LNCaP clone FGC (cell line): ENCODE data around the gene NIPBL.

Experiments
- DNase-seq: peaks from one replicate; pipeline ENCODE4 v3.0.0-alpha.2; 2011; ENCODE audit warnings: low read depth
- H3K4me3 ChIP-seq: 2 replicates; pipeline ENCODE4 v1.5.1; 2011; ENCODE audit warnings: mild to moderate bottlenecking, low read depth, low read length, control low read depth
- CTCF ChIP-seq: IDR thresholded peaks from 2 replicates; pipeline ENCODE4 v1.5.1; 2012; ENCODE audit warnings: mild to moderate bottlenecking; ENCODE audit not compliant: control insufficient read depth, insufficient read depth; ENCODE audit errors: extremely low read depth

The NIPBL gene

GRCh38 chr5:36946101-36946500 is 69.5 kb downstream of the NIPBL start:
- DNase-seq = no peak
- no peak overlapping the region for H3K4me3 ChIP-seq
- no peak for TF ChIP-seq CTCF

GRCh38 chr5:36948041-36948440 is 71.5 kb downstream of the NIPBL start:
- no peak for DNase-seq
- no peak for TF ChIP-seq CTCF
- no peak overlapping the region for H3K4me3 ChIP-seq

GRCh38 chr5:36948650-36949049 is 72.1 kb downstream of the NIPBL start:
- H3K4me3 ChIP-seq = no peak overlapping the region
- no peak for DNase-seq
- TF ChIP-seq CTCF = no peak

- H3K4me3 ChIP-seq = no peak overlapping the region
- TF ChIP-seq CTCF = no peak
- DNase-seq = no peak
These were observed 73.0 kb downstream of the NIPBL start for GRCh38 chr5:36949593-36949992.

GRCh38 chr5:36950586-36951457 is 74.3 kb downstream of the NIPBL start:
- DNase-seq = no peak
- no peak for TF ChIP-seq CTCF
- H3K4me3 ChIP-seq = no peak overlapping the region

GRCh38 chr5:36953043-36953442 is 76.5 kb downstream of the NIPBL start:
- TF ChIP-seq CTCF = no peak
- no peak for DNase-seq
- H3K4me3 ChIP-seq = no peak overlapping the region
